Left lobe of liver (tissue), 2 donors: ENCODE results near the gene PLEKHG2. TPM values are rescaled to one million over a fixed set of nuclear protein-coding genes. Genes with fewer than 3 reads are reported as not detected.
"Not testable (repeated sequence)": the region's sequence is repeated elsewhere in the genome, so short reads cannot be mapped to it uniquely, and the experiment has no call there.

Experiments used
- ATAC-seq: fragments of 200-7000 bp; cut with Tn5 transposase; one replicate; pipeline ENCODE4 v1.9.1; 2020; ENCODE audit warnings: mild to moderate bottlenecking, moderate library complexity
- DNase-seq: peaks from one replicate; pipeline ENCODE4 v3.0.0-alpha.2; 2020; ENCODE audit warnings: low spot score
- total RNA-seq: library from RNA; stranded (reverse); gene quantifications from one replicate; pipeline ENCODE4 v1.2.1, GENCODE V29; 2021
- donor health status: DM: no; HTN: no; CAD: no; lungs with moderate emphysema.
- donor health status: DM: no; HTN: yes; CAD: no.

The PLEKHG2 gene
- total RNA-seq, 1 donor from 2014 or later = 3.8 TPM

GRCh38 chr19:39435499-39436349, 23.3 kb downstream of the PLEKHG2 start, which contains the start of gene RPS16:
Gene RPS16, minus strand, starts transcription at chr19:39435949. Its CDS starts 54 bp downstream, at chr19:39435895.
- peak; percentile 98 for ATAC-seq
- DNase-seq = peak; percentile 99

GRCh38 chr19:39436350-39436716, 23.9 kb downstream of the PLEKHG2 start:
- ATAC-seq = no peak
- no peak for DNase-seq

GRCh38 chr19:39438270-39438934, 25.9 kb downstream of the PLEKHG2 start:
- DNase-seq (no peak), ATAC-seq (no peak)

- no peak for ATAC-seq
Observed at GRCh38 chr19:39444598-39445195, 32.2 kb downstream of the PLEKHG2 start.

GRCh38 chr19:39445196-39446111, 33.0 kb downstream of the PLEKHG2 start, which contains the start of gene SUPT5H:
Gene SUPT5H, plus strand, starts transcription at chr19:39445582. Its CDS starts 309 bp downstream, at chr19:39445891.
- peak; percentile 95 for ATAC-seq
- peak; percentile 98 for DNase-seq

More at GRCh38 chr19:39444598-39445195, 32.2 kb downstream of the PLEKHG2 start:
- no peak for DNase-seq

GRCh38 chr19:39446365-39447084, 34.1 kb downstream of the PLEKHG2 start:
- no peak for ATAC-seq
- DNase-seq = no peak

GRCh38 chr19:39448271-39448670, 35.8 kb downstream of the PLEKHG2 start:
- no peak for ATAC-seq
- DNase-seq = no peak

- DNase-seq (no peak), ATAC-seq (no peak)
Observed at GRCh38 chr19:39449116-39449797, 36.8 kb downstream of the PLEKHG2 start.

- peak; percentile 78 for ATAC-seq
- not testable (repeated sequence) for DNase-seq
Observed at GRCh38 chr19:39451257-39451656, 38.8 kb downstream of the PLEKHG2 start.

- no peak for DNase-seq
- no peak for ATAC-seq
Observed at GRCh38 chr19:39463403-39463802, 50.9 kb downstream of the PLEKHG2 start.

GRCh38 chr19:39465956-39466747, 53.7 kb downstream of the PLEKHG2 start:
- ATAC-seq = no peak
- no peak for DNase-seq

- no peak for DNase-seq
- ATAC-seq = no peak
Observed at GRCh38 chr19:39467941-39468340, 55.5 kb downstream of the PLEKHG2 start.

GRCh38 chr19:39469036-39469435, 56.6 kb downstream of the PLEKHG2 start:
- no peak for DNase-seq
- ATAC-seq = no peak

- ATAC-seq (no peak), DNase-seq (no peak)
Observed at GRCh38 chr19:39469567-39469966, 57.1 kb downstream of the PLEKHG2 start.

GRCh38 chr19:39470724-39471339, 58.4 kb downstream of the PLEKHG2 start:
- no peak for ATAC-seq

GRCh38 chr19:39471756-39472536, 59.5 kb downstream of the PLEKHG2 start:
- DNase-seq = no peak
- ATAC-seq = no peak

More at GRCh38 chr19:39470724-39471339, 58.4 kb downstream of the PLEKHG2 start:
- no peak for DNase-seq
